B cell (primary cell): ENCODE results near the gene PITHD1. TPM values are rescaled to one million over a fixed set of nuclear protein-coding genes. Genes with fewer than 3 reads are reported as not detected.

Experiments
- ATAC-seq: fragments of 200-7000 bp; cut with Tn5 transposase; one replicate; pipeline ENCODE4 v1.10.0; 2021; ENCODE audit warnings: low read depth, mild to moderate bottlenecking, moderate number of reproducible peaks, moderate library complexity
- CTCF ChIA-PET: fragments of 350-600 bp; sonication (Branson Sonifier 250); formaldehyde crosslinking; loops from one replicate; lab custom pipeline; 2021; ENCODE audit warnings: antibody characterized with exemption, inconsistent platforms; lab: Charles Lee
- POLR2A ChIA-PET: fragments of 350-600 bp; sonication (Branson Sonifier 250); formaldehyde crosslinking; loops from one replicate; lab custom pipeline; 2021; ENCODE audit warnings: antibody characterized with exemption; lab: Charles Lee
- DNase-seq: peaks from one replicate; pipeline ENCODE4 v3.0.0; 2013
- H2AFZ ChIP-seq: 2 replicates; pipeline ENCODE4 v1.6.1; 2012; ENCODE audit warnings: mild to moderate bottlenecking, low read depth, low read length; ENCODE audit not compliant: insufficient read depth, poor library complexity, severe bottlenecking
- H3K27ac ChIP-seq, 2 donors: 1 replicate in 1 of 2; 2 replicates in 1 of 2; pipeline ENCODE4 v1.5.1; 2012 to 2013; ENCODE audit warnings: low read length in 2 of 2, mild to moderate bottlenecking in 2 of 2, moderate library complexity in 1 of 2
- H3K27me3 ChIP-seq, 4 experiments: fragments of 200-600 bp in 1 of 4; sonication (generic) in 1 of 4; replicated peaks in 1 of 4; 1 replicate in 2 of 4; 2 replicates in 2 of 4; pipeline versions ENCODE4 v1.6.1 to v1.7.0; 2013 to 2016; ENCODE audit warnings: low read length in 3 of 4, mild to moderate bottlenecking in 2 of 4, mixed read lengths in 1 of 4, moderate library complexity in 1 of 4; ENCODE audit not compliant: insufficient read depth in 4 of 4, control insufficient read depth in 3 of 4; ENCODE audit errors: control extremely low read depth in 1 of 4
- H3K36me3 ChIP-seq, 2 experiments: replicated peaks in 1 of 2; 1 replicate in 1 of 2; 2 replicates in 1 of 2; pipeline versions ENCODE4 v1.6.1 to v1.7.1; 2013; ENCODE audit warnings: low read length in 1 of 2; ENCODE audit not compliant: insufficient read depth in 2 of 2, control insufficient read depth in 1 of 2; ENCODE audit errors: control extremely low read depth in 1 of 2, extremely low read depth in 1 of 2
- H3K4me1 ChIP-seq, 2 donors: fragments of 200-600 bp in 1 of 2; sonication (generic) in 1 of 2; 1 replicate in 1 of 2; 2 replicates in 1 of 2; pipeline versions ENCODE4 v1.5.1 to v1.6.1; 2013 to 2017; ENCODE audit warnings: low read length in 2 of 2; ENCODE audit not compliant: control insufficient read depth in 2 of 2, insufficient read depth in 2 of 2
- H3K4me2 ChIP-seq: replicated peaks from 2 replicates; pipeline ENCODE3; 2012; ENCODE audit warnings: mild to moderate bottlenecking, low read depth, low read length; ENCODE audit not compliant: poor library complexity, severe bottlenecking
- H3K4me3 ChIP-seq, 5 experiments: fragments of 200-600 bp in 1 of 5; sonication (generic) in 1 of 5; 1 replicate in 3 of 5; 2 replicates in 2 of 5; pipeline versions ENCODE4 v1.5.1 to v1.7.0; 2011 to 2016; ENCODE audit warnings: low read length in 4 of 5, mild to moderate bottlenecking in 4 of 5, low read depth in 2 of 5, control low read depth in 1 of 5, moderate library complexity in 1 of 5; ENCODE audit not compliant: insufficient read depth in 1 of 5; ENCODE audit errors: control extremely low read depth in 1 of 5, extremely low read depth in 1 of 5
- H3K79me2 ChIP-seq: fragments of 200-600 bp; sonication (generic); one replicate; pipeline ENCODE4 v1.6.0; 2016; ENCODE audit warnings: low read length; ENCODE audit not compliant: control insufficient read depth, insufficient read depth
- H3K9ac ChIP-seq: fragments of 200-600 bp; sonication (generic); 2 replicates; pipeline ENCODE4 v1.6.1; 2017; ENCODE audit warnings: mild to moderate bottlenecking, low read length, moderate library complexity
- H3K9me3 ChIP-seq, 3 donors: one replicate each; pipeline versions ENCODE4 v1.6.1 to v1.7.1; 2013; ENCODE audit warnings: low read length in 2 of 3; ENCODE audit not compliant: control insufficient read depth in 2 of 3, insufficient read depth in 1 of 3; ENCODE audit errors: control extremely low read depth in 1 of 3
- H4K20me1 ChIP-seq: 2 replicates; pipeline ENCODE4 v1.6.0; 2012; ENCODE audit warnings: mild to moderate bottlenecking, low read length; ENCODE audit not compliant: insufficient read depth, control insufficient read depth, poor library complexity, severe bottlenecking
- H3K27ac Mint-ChIP-seq: one replicate; pipeline ENCODE4 v1.8.0; 2021; ENCODE audit warnings: mixed read lengths
- H3K27me3 Mint-ChIP-seq: one replicate; pipeline ENCODE4 v1.8.0; 2021; ENCODE audit warnings: mixed read lengths
- H3K4me1 Mint-ChIP-seq: one replicate; pipeline ENCODE4 v1.8.0; 2021; ENCODE audit warnings: mixed read lengths
- H3K4me3 Mint-ChIP-seq: one replicate; pipeline ENCODE4 v1.8.0; 2021; ENCODE audit warnings: mixed read lengths
- H3K9me3 Mint-ChIP-seq: one replicate; pipeline ENCODE4 v1.8.0; 2022; ENCODE audit warnings: mixed read lengths; ENCODE audit not compliant: insufficient read depth
- CTCF ChIP-seq: fragments of 200-600 bp; IDR thresholded peaks from one replicate; pipeline ENCODE4 v1.8.0; 2022; ENCODE audit warnings: antibody characterized with exemption, mild to moderate bottlenecking
- EZH2 ChIP-seq: IDR thresholded peaks from 2 replicates; pipeline ENCODE4 v1.6.1; 2012; ENCODE audit warnings: borderline replicate concordance, low read depth, mild to moderate bottlenecking, moderate library complexity, low read length; ENCODE audit not compliant: insufficient read depth, poor library complexity, severe bottlenecking
- WGBS: methylation state at CpG from one replicate; pipeline ENCODE4 v1.1.5; 2013; ENCODE audit warnings: missing lambda C conversion rate; ENCODE audit not compliant: insufficient coverage; 5-methylcytosine and 5-hydroxymethylcytosine counted together
- intact Hi-C: fragments of 100-400 bp; cut with micrococcal nuclease; formaldehyde crosslinking; loops from one replicate; pipeline ENCODE4 v1.10.0; 2022
- polyA plus RNA-seq: library from polyadenylated mRNA; depleted of rRNA; stranded (reverse); fragments of >200 nt; gene quantifications from 2 replicates; pipeline ENCODE4 v1.2.3, GENCODE V29; 2012
- total RNA-seq, 2 donors: library from RNA; stranded (reverse); fragments of 120-200 nt in 1 of 2; gene quantifications; 1 replicate in 1 of 2; 2 replicates in 1 of 2; pipeline versions ENCODE4 v1.2.3 to v1.2.4, GENCODE V29; 2013 to 2022

PITHD1 gene
- total and polyA plus RNA-seq, 2 donors (not counting 1 experiment from before 2014, with no cell fraction given) = 32.4 to 62.2 TPM

- WGBS = under 1% methylated on average over 23 of the region's 42 CpGs
- DNase-seq = peak; percentile 92
- Mint-ChIP-seq H3K4me1 (peaks cover 22% of the 10 kb centered on the region), H3K27ac (peak within 1 kb of the TSS; percentile 98), H3K27me3 (no peaks in the 10 kb centered on the region), H3K4me3 (peak within 1 kb of the TSS; percentile 96), H3K9me3 (no peaks in the 10 kb centered on the region)
- no peaks in the 10 kb centered on the region for H4K20me1 ChIP-seq
- no peak for TF ChIP-seq CTCF
- TF ChIP-seq EZH2 = no peak
- intact Hi-C loops = loop anchor here (1.0 to 5.0 kb wide), 6 partner anchors 13 to 155 kb away; partner anchors contain the start of genes FUCA1, GALE and SRSF10
- peak within 1 kb of the TSS; percentile 81 to 97 for H3K27ac ChIP-seq
- peak within 1 kb of the TSS; percentile 97 for H3K9ac ChIP-seq
- H3K36me3 ChIP-seq = peaks cover 0 to 3% of the 10 kb centered on the region in 2 experiments
- peaks cover 12% of the 10 kb centered on the region for H3K79me2 ChIP-seq
- H3K4me2 ChIP-seq = peak within 1 kb of the TSS; percentile 94
- peak within 1 kb of the TSS; percentile 76 to 95 (median 93) for H3K4me3 ChIP-seq
- H3K27me3 ChIP-seq = no peaks in the 10 kb centered on the region
- POLR2A ChIA-PET = interaction anchor here (0.6 to 1.9 kb wide), 10 partner anchors 9 to 363 kb away, joined by 3 to 13 read pairs (median 4); no protein-coding TSS in a partner anchor
- peak within 1 kb of the TSS; percentile 88 for H2AFZ ChIP-seq
- CTCF ChIA-PET = interaction anchor here (0.6 to 5.1 kb wide), 8 partner anchors 9 to 182 kb away, joined by 3 to 64 read pairs (median 4); partner anchors contain the start of gene FUCA1
- ATAC-seq = peak; percentile 98
- peaks cover 10 to 14% of the 10 kb centered on the region in 2 donors for H3K4me1 ChIP-seq
- H3K9me3 ChIP-seq = no peaks in the 10 kb centered on the region
Measured at GRCh38 chr1:23825076-23825761, 47.0 kb downstream of the PITHD1 start, which contains the start of gene HMGCL. HMGCL (minus strand) TSS chr1:23825429; CDS start chr1:23825415, 14 bp downstream.
